GM18867 (cell line): ENCODE results near the gene NAT8.
"Not testable (repeated sequence)": the region's sequence is repeated elsewhere in the genome, so short reads cannot be mapped to it uniquely, and the experiment has no call there.

ENCODE experiments used
- ATAC-seq: cut with Tn5 transposase; IDR thresholded peaks from one replicate; pipeline ENCODE4 v1.9.1; 2021; ENCODE audit warnings: mild to moderate bottlenecking, moderate library complexity; ENCODE audit not compliant: unreplicated experiment

Gene NAT8

DNA sequence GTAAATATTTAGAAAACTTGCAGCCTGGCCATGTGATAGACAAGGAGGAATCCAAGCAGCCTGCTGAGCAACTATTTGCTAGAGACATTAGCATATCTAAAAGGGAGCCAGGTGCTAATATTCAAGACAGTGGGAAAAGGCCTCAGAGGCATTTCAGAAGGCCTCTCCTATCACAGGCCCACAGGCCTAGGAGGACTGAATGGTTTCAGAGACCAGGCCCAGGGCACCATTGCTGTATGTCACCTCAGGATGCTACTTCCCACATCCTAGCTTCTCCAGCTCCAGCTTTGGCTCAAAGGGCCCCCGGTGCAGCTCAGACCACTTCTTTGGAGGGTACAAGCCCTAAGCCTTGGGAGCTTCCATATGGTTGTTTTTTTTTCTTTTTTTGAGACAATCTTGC is 3.8 kb downstream of the NAT8 start:
- no peak for ATAC-seq

DNA sequence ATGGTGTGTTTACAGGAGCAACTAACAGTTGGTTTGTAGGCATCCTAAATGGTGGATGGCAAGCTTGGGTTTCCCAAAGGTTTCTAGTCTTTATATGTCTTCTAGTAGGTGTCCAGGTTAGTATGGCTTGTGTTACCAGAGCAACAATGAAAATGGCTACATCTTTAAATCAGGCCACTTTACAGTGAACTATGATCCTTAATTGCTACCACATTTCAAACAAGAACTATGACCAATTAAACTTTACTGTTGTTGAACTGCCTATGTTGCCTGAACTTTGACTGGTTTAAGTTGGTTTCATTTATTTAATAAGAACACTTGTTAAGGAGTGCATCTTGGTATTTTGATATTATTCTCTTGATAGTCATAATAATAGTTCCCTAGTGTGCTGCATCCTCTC is 5.2 kb downstream of the NAT8 start:
- ATAC-seq = not testable (repeated sequence)

DNA sequence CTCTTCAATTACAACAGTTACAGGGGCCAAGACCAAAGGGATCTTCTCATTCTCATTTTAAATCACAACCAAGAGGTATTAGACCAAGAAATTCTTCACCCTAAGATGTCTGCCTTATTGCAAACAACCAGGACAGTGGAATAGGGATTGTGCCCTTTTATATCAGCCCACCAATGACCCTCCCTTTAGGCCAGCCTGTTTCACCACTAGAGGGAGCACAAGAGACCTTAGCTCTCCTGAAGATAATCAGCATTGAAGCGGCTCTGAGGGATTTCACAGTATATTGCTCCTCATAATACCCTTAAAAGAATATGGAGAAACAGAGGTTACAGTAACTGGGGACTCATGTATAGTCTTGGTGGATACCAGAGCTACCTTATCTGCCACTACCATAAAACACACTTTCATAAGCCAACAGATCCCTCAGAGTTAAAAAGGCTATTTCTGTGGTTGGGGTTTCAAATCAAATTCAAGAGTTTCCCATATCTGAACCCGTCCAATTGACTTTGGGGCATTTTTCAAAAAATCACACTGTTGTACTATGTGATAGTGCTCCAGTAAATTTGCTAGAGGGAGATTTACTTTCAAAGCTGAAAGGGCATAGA is 11.5 kb downstream of the NAT8 start:
- ATAC-seq = peak; percentile 72

DNA sequence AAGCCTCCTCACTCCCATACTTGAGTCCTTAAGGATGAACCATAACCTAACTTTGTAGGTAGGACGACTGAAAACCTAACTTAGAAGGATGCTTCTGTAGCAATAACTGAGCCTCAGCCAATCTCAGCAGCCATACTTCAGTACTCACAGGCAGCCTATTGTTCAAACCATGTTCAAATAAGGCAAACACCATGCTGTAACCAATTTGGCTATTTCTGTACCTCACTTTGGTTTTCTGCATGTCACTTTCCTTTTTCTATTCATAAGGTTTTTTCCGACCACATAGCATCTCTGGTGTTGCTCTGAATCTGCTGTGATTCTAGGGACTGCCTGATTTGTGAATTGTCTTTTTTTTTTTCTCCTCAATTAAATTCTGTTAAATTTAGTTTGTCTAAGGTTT is 13.7 kb downstream of the NAT8 start:
- ATAC-seq = peak; percentile 80

DNA sequence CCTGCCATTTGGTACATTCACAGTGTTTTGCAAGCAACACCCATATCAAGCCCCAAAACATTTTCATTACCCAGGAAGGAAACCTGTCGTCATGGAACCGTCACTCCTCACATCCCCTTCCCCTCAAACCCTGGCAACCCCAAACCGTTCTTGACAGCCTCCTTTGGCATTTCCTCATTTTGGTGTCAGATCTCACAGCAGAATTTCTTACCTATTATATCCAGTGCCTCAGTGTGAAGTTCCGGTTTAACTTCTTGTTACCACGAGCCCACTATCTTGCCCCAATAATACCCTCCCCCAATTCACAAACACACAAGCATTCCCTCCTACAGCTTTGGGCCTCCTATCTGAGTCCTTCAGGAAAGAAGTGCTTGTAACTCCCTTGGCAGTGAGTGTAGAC is 16.0 kb downstream of the NAT8 start:
- not testable (repeated sequence) for ATAC-seq

DNA sequence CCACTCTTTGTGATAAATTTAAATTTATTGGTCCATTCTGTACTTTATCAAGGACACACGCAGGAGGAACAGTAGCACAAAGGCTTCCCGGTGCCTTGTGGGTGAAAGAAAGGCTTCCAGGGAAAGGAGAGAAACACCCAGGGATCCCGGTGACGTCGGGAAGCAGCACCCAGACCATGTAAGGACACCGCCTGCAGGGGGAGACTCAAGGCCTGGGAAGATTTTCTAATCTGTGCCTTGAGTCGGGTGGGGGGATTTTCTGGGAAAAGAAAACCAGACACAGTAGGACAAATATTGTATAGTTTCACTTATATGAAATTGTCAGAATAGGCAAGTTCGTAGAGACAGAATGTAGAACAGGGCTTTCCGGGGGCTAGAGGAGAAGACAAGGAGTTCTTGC is 17.6 kb downstream of the NAT8 start:
- not testable (repeated sequence) for ATAC-seq

DNA sequence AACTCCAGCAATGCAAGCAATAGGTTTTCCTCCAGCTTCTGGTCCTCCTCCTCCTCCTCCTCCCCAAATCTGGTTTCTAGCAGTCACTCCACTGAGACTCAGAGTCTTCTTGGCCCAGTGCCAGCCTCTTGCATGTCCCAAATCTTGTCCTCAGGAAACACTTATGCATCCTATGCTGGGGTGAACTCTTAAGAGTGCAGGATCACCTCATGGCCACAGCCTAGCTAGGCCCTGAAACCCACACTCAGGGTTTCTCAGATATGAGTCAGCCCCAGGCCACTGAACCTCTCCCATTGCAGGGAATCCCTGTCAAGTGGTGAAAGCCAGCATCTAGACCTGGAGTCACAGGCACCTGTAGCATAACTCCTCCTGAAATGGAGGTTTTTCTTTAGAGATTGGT is 18.2 kb downstream of the NAT8 start:
- not testable (repeated sequence) for ATAC-seq

DNA sequence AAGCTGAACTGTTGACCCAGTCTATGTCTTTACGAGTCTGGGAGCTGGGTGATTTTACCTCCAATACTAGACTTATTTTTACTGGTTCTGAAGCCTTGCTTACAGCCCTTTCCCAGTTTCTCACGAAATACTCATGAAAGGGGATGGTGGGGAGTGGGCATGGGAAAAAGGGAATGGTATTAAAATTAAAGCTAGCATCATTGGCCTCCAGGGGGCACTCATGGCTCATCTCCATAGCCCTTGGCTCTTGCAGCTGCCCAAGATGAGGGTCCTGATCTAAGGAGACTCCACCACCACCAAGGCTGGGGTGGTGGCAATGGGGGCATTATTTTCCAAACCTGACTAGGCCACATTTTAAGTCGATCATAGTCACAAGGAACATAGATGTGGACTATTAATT is 22.3 kb downstream of the NAT8 start:
- not testable (repeated sequence) for ATAC-seq

DNA sequence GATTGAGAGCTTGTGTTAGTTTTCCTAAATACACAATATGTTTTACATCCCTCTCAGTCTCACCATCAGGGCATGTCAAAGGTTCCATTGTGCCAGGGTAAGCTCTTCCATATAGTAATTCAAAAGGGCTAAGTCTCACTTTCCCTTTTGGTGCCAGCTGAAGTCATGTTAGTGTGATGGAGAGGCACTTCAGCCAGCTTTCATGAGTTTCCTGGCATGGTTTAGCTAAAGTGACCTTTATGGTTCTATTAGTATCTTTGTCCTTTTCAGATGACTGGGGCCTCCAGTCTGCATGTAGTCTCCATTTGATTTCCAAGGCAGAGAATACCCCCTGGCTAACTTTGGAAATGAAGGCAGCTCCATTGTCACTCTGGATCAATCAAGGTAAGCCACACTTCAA is 27.2 kb downstream of the NAT8 start:
- ATAC-seq = no peak

DNA sequence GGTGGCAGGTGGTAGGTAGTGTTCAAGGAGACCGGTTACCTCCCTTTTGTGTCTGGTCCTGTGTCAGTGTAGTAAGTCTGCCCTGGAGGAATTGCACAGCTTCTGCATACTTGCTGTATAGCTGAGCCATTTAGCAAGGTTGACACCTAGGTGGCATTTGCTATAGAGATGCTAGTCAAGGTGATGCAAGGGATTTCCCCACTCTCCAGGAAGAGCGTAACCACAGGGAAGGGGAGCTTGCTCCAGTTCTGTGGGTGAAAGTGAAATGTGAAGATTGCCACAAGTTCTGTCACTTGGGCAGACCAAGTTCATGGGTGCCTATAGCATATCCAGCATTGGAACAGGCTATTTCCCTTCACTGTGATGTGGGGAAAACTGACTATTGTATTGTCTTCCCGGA is 28.1 kb downstream of the NAT8 start:
- ATAC-seq = no peak

DNA sequence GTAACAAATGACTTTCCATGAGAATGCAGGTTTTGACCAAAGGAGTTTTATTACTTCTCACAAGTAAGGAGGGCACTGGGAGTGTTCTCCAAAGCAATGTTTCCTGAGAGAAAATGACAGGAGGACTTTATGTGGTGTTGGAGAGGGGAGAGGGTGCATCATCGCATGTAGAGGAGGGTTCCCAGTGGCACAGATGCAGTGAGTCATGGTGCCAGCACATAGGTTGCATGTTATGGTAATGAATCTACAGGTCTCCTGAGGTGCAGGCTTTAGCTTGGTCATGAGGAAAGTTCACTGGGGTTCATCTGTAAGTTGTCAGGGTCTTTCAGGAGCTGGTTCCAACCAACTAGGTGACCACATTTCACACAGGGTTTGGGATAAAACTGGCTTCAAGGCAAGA is 30.4 kb downstream of the NAT8 start:
- no peak for ATAC-seq

DNA sequence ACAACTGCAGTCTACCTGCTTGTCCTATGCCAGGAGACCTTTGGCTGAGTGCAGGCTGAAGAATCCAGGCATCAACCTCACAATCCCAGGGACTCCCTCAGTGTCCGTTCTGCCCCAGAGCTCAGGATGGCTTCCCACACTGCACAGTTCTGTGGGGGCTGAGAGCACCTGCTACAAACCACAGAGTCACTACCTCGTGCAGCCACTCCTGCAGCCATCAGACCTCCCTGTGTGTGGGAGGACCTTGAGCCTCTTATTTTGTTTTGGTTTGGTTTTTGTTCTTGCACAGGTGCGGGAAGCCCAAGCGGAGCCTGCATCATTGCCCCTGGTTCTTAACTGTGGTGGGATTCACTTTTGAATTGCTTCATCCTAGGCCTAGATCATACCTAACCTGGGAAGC is 31.0 kb downstream of the NAT8 start:
- no peak for ATAC-seq

DNA sequence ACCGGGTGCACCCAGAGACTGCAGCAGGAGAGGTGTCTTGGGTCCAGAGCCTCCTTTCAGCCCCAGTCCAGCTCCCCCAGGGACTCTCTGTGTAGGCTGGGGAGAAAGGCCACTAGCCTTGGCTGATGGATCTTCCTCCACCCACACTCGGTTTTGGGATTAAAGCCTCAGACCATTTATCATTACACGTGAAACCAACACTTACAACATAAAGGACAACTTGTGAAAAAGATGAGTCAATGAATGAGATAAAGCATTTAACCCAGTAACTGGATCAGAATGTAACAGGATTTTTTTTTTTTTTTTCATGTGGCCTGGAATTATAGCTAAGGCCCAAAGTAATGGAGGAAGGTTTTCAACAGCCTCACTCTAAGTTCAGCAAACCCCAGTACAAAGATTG is 32.1 kb downstream of the NAT8 start:
- ATAC-seq = no peak

DNA sequence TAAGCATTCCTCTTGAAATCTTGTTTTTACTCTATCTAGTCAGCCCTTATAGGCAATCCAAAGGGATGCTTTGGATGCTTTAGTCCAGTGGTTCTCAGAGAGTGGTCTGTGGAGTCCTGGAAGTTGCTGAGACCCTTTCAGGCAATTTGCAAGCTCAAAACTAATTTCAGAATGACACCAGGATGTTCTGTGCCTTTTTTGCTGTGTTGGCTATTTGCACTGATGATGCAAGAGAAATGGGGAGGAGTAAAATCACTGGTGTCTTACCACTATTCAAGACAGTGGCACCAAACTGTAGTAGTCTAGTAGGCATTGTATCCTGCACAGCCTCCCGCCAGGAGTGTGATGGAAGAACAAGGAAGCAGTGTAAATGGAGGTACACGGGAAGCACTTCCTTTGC is 37.6 kb downstream of the NAT8 start:
- ATAC-seq = not testable (repeated sequence)

DNA sequence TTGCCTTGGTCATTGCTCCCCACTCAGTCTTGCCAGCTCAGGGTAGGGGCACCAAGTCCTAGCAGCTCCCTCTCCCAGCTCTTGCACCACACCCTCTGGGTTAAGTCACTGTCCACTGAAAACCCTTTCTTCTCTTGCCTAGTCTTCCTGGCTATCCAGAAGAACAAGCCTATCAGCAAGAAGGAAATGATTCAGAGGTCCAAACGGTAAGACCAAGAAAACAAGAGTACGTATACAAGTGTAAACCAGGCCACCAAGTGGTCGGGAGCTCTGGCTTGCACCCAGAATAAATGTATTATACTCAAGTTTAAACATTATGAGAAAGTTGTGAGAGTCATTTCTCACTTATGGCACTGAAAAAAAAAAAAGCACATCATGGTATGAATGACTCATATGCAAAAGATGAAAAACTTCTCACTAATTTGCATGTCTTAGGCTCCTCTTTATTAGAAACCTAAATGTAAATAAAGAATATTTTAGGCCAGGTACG is 39.1 kb downstream of the NAT8 start:
- ATAC-seq = peak; percentile 85

DNA sequence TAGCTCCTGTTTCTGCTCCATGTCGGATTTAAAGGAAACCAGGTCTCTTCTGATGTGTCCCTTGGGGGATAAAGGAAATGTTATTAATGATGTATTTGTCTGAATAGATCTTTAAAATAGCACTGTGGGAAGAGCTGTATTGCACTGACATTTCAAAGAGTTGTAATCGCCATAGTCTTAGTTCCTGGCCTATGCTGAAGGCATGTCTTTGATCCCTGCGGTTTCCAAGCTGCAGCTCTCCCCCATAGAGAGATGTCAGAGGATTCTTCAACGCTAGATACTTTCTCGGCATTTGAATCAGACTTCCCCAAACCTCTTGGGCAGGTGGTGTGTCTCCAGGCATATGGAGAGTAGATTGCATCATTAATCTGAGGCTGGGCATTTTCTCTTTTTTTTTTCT is 40.4 kb downstream of the NAT8 start:
- no peak for ATAC-seq

DNA sequence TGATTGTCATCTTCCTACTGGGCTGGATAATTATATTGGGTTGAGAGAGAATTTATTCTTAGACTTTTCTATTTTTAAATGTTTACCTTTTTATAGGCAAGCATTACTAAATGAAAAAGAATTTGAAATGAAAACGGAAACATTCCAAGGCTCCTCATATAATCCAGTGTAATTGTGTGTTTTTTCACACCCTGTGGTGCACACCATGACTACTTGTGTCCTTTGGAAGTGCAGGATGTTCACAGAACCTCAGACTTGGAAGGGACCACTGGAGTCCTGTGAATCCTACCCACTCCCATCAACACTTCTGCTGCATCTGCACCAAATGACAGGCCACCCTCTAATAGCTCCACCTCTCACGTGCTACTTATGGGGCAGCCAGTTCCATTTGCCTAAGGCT is 48.0 kb downstream of the NAT8 start:
- ATAC-seq = no peak

DNA sequence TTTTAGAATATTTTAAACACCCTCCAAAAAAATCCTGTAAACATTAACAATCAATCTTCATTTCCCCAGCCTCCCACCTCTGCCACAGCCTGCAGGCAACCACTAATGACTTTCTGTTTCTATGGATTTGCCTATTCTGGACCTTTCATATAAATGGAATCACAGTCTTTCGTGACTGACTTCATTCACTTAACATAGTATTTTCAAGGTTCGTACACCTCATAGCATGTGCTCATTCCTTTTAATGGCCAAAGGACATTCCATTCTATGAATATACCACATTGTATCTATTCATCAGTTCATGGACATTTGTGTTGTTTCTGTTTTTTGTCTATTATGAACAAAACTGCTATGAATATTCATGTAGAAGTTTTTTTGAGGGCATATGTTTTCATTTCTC is 48.5 kb downstream of the NAT8 start:
- no peak for ATAC-seq
